ENCODE results near the gene LCP1.
A peak's percentile ranks its signal among the peaks of the same experiment; 100 is the strongest.

LCP1 gene

DNA sequence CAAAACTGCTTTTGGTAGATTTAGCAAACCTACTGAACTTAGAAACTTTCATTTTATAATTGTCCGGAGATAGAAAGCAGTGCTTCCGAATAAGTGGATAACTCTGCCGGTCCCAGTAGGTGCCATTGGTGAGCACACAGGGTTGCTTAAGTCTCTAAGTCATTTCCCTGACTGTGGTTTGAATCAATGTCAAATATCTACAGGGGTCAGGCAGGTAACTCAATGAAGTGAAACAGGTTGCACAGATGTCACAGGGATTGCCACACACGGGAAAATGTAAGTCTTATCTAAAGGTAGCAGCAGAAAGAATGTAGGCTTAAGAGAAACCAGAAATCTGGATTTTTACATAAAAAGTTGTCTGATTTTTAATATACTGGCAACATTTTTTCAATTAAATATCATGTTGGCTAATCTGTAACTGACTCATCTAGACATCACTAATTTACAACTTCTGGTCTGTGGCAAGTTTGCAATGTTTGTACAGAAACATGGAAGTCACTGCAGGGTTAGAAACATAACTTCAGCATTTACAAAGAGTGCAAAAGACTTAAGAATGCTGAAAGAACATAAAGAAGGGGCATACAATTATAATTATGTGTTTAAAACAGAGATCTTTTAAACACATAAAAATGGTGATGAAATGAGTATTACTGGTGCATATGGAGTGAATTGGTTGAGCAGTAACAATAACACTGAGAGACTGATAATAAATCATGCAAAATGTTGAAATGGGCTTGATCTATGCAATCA, 15.5 kb upstream of the LCP1 start:
- Mint-ChIP-seq H3K9me3 (no peaks in the 10 kb centered on the region), H3K4me1 (peaks cover 29% of the 10 kb centered on the region), H3K27me3 (no peaks in the 10 kb centered on the region), H3K36me3 (peaks cover 5% of the 10 kb centered on the region), H3K27ac (no peak overlapping the region), H3K4me3 (no peak overlapping the region)
- CTCF ChIA-PET = no interaction called here
- no peak for DNase-seq

DNA sequence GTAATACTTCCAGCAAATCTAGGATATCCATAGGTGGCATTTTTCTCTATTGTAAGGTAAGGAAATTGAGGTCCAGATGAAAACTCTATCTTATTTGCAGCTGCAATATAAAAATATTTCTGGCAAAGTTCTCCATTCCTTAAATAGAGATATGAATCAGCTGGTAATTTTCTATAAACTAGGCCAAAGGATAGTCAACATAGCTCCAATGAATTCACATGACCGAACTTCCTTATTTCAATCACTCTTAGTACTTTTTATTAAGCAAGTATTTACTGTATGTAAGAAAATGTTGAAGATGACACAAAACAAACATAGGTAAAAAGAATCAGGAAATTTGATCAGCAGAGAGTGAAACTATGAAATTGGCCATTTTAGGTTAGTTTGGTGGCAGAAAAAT, 13.0 kb upstream of the LCP1 start:
- peaks cover 5% of the 10 kb centered on the region for H3K27me3 Mint-ChIP-seq
- DNase-seq = no peak
- H3K4me1 Mint-ChIP-seq = peaks cover 6% of the 10 kb centered on the region
- H3K4me3 Mint-ChIP-seq = no peak overlapping the region
- no peaks in the 10 kb centered on the region for H3K9me3 Mint-ChIP-seq
- no peak overlapping the region for H3K27ac Mint-ChIP-seq
- peaks cover 8% of the 10 kb centered on the region for H3K36me3 Mint-ChIP-seq
- CTCF ChIA-PET = interaction anchor here (1.5 kb wide), 1 partner anchor 68 kb away, joined by 3 read pairs; no protein-coding TSS in a partner anchor

DNA sequence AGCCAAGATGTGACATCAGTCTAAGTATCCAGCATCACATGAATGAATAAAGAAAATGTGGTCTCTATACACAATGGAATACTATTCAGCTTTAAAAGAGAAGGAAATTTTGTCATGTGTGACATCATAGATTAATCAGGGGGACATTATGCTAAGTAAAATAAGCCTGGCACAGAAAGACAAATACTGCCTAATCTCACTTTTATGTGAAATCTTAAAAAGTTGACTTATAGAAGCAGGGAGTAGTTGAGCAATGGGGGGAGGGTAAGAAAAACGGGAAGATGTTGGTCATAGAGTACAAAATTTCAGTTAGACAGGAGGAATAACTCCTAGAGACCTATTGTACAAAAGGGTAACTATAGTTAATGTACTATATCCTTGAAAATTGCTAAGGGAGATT, 10.4 kb upstream of the LCP1 start:
- Mint-ChIP-seq H3K4me3 (no peak overlapping the region), H3K4me1 (no peaks in the 10 kb centered on the region), H3K9me3 (no peaks in the 10 kb centered on the region), H3K36me3 (peaks cover 3% of the 10 kb centered on the region), H3K27me3 (peaks cover 5% of the 10 kb centered on the region), H3K27ac (no peak overlapping the region)
- DNase-seq = no peak
- CTCF ChIA-PET = no interaction called here

DNA sequence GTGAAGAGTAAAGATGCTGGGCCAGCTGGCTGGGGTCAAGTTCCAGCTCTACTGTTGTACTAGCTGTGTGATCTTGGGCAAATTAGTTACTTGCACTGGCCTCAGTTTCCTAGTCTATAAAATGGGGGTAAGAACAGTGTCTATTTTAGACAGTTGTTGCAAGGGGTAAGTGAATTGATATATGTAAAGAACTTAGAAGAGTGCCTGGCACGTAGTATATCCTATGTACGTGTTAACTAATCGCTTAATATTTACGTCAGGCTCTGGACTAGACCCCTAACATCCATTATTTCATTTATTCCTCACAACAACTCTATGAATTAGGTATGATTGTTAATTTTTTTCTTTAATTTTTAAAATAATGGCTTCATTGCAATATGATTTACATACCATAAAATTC, 3.7 kb upstream of the LCP1 start:
- peak overlapping the region; percentile 98 for H3K27ac Mint-ChIP-seq
- no peaks in the 10 kb centered on the region for H3K9me3 Mint-ChIP-seq
- DNase-seq = no peak
- H3K4me1 Mint-ChIP-seq = peaks cover 36% of the 10 kb centered on the region
- no peak overlapping the region for H3K4me3 Mint-ChIP-seq
- H3K36me3 Mint-ChIP-seq = no peaks in the 10 kb centered on the region
- CTCF ChIA-PET = interaction anchor here (0.9 to 2.3 kb wide), 10 partner anchors 11 to 136 kb away, joined by 3 to 11 read pairs (median 4); no protein-coding TSS in a partner anchor
- H3K27me3 Mint-ChIP-seq = peaks cover under 1% of the 10 kb centered on the region

DNA sequence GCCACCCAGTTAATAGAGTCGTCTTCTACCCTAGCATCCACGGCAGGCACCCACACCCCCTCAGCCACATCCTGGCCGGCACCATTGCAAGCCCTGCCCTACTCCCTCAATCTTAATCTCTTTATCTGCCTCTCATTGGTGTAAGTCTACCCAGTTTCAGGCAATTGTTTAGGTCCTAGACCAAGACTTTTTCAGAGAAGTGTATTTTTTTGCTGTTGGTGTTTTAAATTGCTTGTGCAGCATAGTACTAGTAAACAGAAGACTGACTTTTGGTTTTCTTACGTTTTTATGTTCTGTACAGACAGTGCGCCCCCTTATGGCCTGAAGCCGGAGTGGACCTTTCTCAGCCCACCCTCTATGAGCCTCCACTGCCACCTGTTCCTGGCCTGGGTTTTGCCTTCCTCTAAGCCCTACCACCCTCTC, 2.3 kb upstream of the LCP1 start:
- Mint-ChIP-seq H3K36me3 (peaks cover 11% of the 10 kb centered on the region), H3K4me3 (peak overlapping the region; percentile 88), H3K27ac (peak overlapping the region; percentile 98), H3K4me1 (peaks cover 36% of the 10 kb centered on the region), H3K9me3 (no peaks in the 10 kb centered on the region), H3K27me3 (no peaks in the 10 kb centered on the region)
- CTCF ChIA-PET = interaction anchor here (1.0 to 2.3 kb wide), 5 partner anchors 24 to 137 kb away, joined by 3 to 11 read pairs (median 4); no protein-coding TSS in a partner anchor
- DNase-seq = peak; percentile 83

DNA sequence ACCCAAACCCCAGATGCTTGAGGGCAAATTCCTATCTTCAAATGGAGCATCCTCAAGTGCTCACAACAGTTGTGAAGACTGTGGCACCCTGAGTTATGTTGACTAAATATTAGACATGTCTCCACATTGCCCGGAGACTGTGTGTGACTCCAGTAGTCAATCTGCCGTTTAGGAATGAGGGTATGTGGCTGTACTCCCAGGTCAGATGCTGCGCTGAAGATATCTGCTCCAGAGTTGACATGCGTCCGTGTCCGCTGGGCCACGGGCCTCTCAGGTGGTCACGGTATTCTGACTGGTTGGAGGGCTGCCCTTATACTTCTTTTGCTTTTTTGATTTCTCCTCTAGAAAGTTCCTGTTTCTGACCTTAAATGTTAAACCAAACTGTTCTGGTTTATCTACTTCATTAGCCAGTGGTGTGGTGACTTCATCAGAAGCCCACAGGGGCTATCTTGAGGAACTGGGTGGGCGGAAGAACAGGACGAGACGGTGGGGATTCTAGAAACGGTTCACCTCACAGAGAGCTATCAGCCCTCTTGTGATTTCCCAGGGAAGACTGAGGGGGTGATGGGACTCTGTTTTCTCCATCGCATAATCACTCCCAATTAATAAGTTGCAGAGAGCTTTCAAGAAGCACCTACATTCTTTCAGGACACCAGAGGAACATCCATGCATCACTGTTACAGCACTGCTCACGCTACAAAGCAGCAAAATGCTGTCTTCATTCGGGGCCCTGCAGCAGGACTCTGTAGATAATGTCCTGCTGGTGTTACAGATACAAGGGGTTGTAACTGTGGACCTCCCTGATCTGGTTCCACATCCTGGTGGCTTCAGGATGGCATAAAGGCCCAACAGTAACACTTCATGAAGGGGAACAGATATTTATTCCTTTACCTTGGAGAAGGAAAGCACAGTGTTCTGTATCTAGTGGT, 1.3 kb upstream of the LCP1 start:
- Mint-ChIP-seq H3K27ac (peak overlapping the region; percentile 98), H3K4me1 (peaks cover 38% of the 10 kb centered on the region), H3K27me3 (no peaks in the 10 kb centered on the region), H3K36me3 (peaks cover 14% of the 10 kb centered on the region), H3K4me3 (peak overlapping the region; percentile 88), H3K9me3 (no peaks in the 10 kb centered on the region)
- CTCF ChIA-PET = interaction anchor here (1.0 to 1.3 kb wide), 3 partner anchors 10 to 23 kb away, joined by 3 to 8 read pairs (median 3); no protein-coding TSS in a partner anchor
- DNase-seq = no peak

DNA sequence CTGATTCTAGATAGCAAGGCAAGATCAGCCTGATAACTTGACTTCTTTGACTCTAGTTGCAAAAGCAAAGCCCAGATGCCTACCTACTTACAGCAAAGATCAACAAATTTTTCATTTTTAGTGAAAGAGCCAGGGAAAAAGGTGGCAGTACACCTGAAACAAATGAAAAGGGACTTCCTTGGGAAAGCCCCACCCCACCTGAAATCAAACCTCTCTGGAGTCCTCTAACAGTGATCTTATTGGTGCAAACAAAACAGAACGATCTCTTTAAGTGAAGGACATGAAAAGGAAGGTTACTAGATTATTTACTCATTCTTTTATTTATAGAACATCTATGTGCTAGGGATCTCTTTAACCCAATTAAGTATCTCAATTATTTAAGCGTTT, 507 bp upstream of the LCP1 start:
- Mint-ChIP-seq H3K27me3 (no peaks in the 10 kb centered on the region), H3K4me3 (peak overlapping the region; percentile 88), H3K9me3 (no peaks in the 10 kb centered on the region), H3K4me1 (peaks cover 46% of the 10 kb centered on the region), H3K27ac (peak overlapping the region; percentile 98), H3K36me3 (peaks cover 22% of the 10 kb centered on the region)
- CTCF ChIA-PET = interaction anchor here (0.6 to 1.4 kb wide), 5 partner anchors 11 to 557 kb away, joined by 3 to 8 read pairs (median 3); no protein-coding TSS in a partner anchor
- DNase-seq = no peak

GRCh38 chr13:46181377-46181839, 569 bp downstream of the LCP1 start:
- peak overlapping the region; percentile 88 for H3K4me3 Mint-ChIP-seq
- peak overlapping the region; percentile 98 for H3K27ac Mint-ChIP-seq
- no peak for DNase-seq
- CTCF ChIA-PET = interaction anchor here (1.4 kb wide), 1 partner anchor 11 kb away, joined by 4 read pairs; no protein-coding TSS in a partner anchor
- H3K27me3 Mint-ChIP-seq = no peaks in the 10 kb centered on the region
- H3K4me1 Mint-ChIP-seq = peaks cover 55% of the 10 kb centered on the region
- no peaks in the 10 kb centered on the region for H3K9me3 Mint-ChIP-seq
- H3K36me3 Mint-ChIP-seq = peaks cover 32% of the 10 kb centered on the region

GRCh38 chr13:46179969-46180763, 1.8 kb downstream of the LCP1 start:
- CTCF ChIA-PET = interaction anchor here (0.8 to 1.8 kb wide), 3 partner anchors 10 to 19 kb away, joined by 3 to 7 read pairs (median 4); no protein-coding TSS in a partner anchor
- DNase-seq = no peak
- Mint-ChIP-seq H3K27me3 (no peaks in the 10 kb centered on the region), H3K9me3 (no peaks in the 10 kb centered on the region), H3K36me3 (peaks cover 41% of the 10 kb centered on the region), H3K27ac (peak overlapping the region; percentile 98), H3K4me1 (peaks cover 60% of the 10 kb centered on the region), H3K4me3 (peak overlapping the region; percentile 88)

- no peaks in the 10 kb centered on the region for H3K9me3 Mint-ChIP-seq
- H3K27me3 Mint-ChIP-seq = no peaks in the 10 kb centered on the region
- H3K4me1 Mint-ChIP-seq = peaks cover 60% of the 10 kb centered on the region
- H3K36me3 Mint-ChIP-seq = peaks cover 47% of the 10 kb centered on the region
- CTCF ChIA-PET = interaction anchor here (1.3 to 2.0 kb wide), 3 partner anchors 9 to 20 kb away, joined by 4 to 9 read pairs (median 7); no protein-coding TSS in a partner anchor
- DNase-seq = peak; percentile 89
- peak overlapping the region; percentile 98 for H3K27ac Mint-ChIP-seq
- peak overlapping the region; percentile 88 for H3K4me3 Mint-ChIP-seq
Measured at GRCh38 chr13:46179491-46179908, 2.5 kb downstream of the LCP1 start.

DNA sequence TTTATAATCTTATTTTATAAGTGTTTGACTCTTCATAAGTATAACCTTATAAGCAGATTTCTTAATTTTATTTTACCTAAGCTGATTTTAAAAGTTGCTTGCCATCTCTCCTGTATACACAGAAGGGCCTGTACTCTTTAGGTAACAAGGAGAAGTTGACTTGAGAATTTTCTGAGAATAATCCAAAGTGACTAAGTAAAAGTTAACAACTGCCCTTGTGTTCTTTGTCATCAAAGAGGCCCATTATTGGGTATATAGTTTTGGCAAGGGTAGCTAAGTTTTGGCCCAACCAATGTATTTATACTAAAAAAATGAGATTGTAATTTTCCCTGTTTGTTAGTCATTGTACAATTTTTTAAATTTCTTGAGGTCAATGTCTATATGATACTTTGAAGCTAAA, 3.2 kb downstream of the LCP1 start:
- Mint-ChIP-seq H3K27me3 (no peaks in the 10 kb centered on the region), H3K9me3 (no peaks in the 10 kb centered on the region), H3K27ac (peak overlapping the region; percentile 98), H3K36me3 (peaks cover 50% of the 10 kb centered on the region), H3K4me3 (peak overlapping the region; percentile 88), H3K4me1 (peaks cover 59% of the 10 kb centered on the region)
- no peak for DNase-seq
- CTCF ChIA-PET = interaction anchor here (0.7 to 2.0 kb wide), 4 partner anchors 8 to 19 kb away, joined by 3 to 9 read pairs (median 6); no protein-coding TSS in a partner anchor

- Mint-ChIP-seq H3K4me1 (peaks cover 59% of the 10 kb centered on the region), H3K9me3 (no peaks in the 10 kb centered on the region), H3K4me3 (peak overlapping the region; percentile 88), H3K27ac (peak overlapping the region; percentile 81), H3K27me3 (no peaks in the 10 kb centered on the region), H3K36me3 (peaks cover 57% of the 10 kb centered on the region)
- no peak for DNase-seq
- CTCF ChIA-PET = interaction anchor here (0.7 to 2.0 kb wide), 2 partner anchors 9 to 18 kb away, joined by 3 to 9 read pairs; no protein-coding TSS in a partner anchor
Measured at GRCh38 chr13:46178143-46178542, 3.8 kb downstream of the LCP1 start.

GRCh38 chr13:46176756-46177155, 5.2 kb downstream of the LCP1 start:
- no peak for DNase-seq
- CTCF ChIA-PET = interaction anchor here (0.8 to 1.3 kb wide), 5 partner anchors 9 to 113 kb away, joined by 3 to 4 read pairs (median 3); no protein-coding TSS in a partner anchor
- peaks cover 67% of the 10 kb centered on the region for H3K36me3 Mint-ChIP-seq
- no peaks in the 10 kb centered on the region for H3K27me3 Mint-ChIP-seq
- H3K4me1 Mint-ChIP-seq = peaks cover 61% of the 10 kb centered on the region
- H3K4me3 Mint-ChIP-seq = peak overlapping the region; percentile 88
- H3K27ac Mint-ChIP-seq = peak overlapping the region; percentile 81
- no peaks in the 10 kb centered on the region for H3K9me3 Mint-ChIP-seq

Data from activated naive CD4-positive, alpha-beta T cell treated with anti-CD3 and anti-CD28 coated beads, Interleukin-2, amount 10 ng/mL, durations not matched to agents 7 days and 5 days (primary cell).